HL-60/S4 treated with phorbol 12-myristate 13-acetate at 8.2 ng/mL for 4 days and 3 days (cell line): Measurements from ENCODE around the gene TFF3.

Experiments
- in situ Hi-C: fragments of 300-500 bp; cut with MboI; formaldehyde crosslinking; loops from 2 replicates; pipeline ENCODE4 v1.15.0; 2022; ENCODE audit warnings: low sequenced_read_pairs

Gene TFF3

GRCh38 chr21:42321845-42322244 is 6.6 kb upstream of the TFF3 start:
- in situ Hi-C loops, result no loop called here

- in situ Hi-C loops, result no loop called here
Observed at GRCh38 chr21:42321231-42321630, 6.0 kb upstream of the TFF3 start.

- in situ Hi-C loops, result no loop called here
Observed at GRCh38 chr21:42320791-42321190, 5.6 kb upstream of the TFF3 start.

- in situ Hi-C loops, result no loop called here
Observed at GRCh38 chr21:42319851-42320572, 4.8 kb upstream of the TFF3 start.

- in situ Hi-C loops, result no loop called here
Observed at GRCh38 chr21:42319376-42319775, 4.2 kb upstream of the TFF3 start.

- in situ Hi-C loops, result no loop called here
Observed at GRCh38 chr21:42317826-42318746, 2.9 kb upstream of the TFF3 start.

- in situ Hi-C loops, result no loop called here
Observed at GRCh38 chr21:42317341-42317741, 2.1 kb upstream of the TFF3 start.

- in situ Hi-C loops, result no loop called here
Observed at GRCh38 chr21:42316891-42317290, 1.7 kb upstream of the TFF3 start.

- in situ Hi-C loops, result no loop called here
Observed at GRCh38 chr21:42314616-42315295, 453 bp downstream of the TFF3 start.

GRCh38 chr21:42313501-42313969 is 1.7 kb downstream of the TFF3 start:
- in situ Hi-C loops, result no loop called here

- in situ Hi-C loops, result no loop called here
Observed at GRCh38 chr21:42312626-42313104, 2.5 kb downstream of the TFF3 start.

- in situ Hi-C loops, result no loop called here
Observed at GRCh38 chr21:42311816-42312625, 3.2 kb downstream of the TFF3 start.

- in situ Hi-C loops, result no loop called here
Observed at GRCh38 chr21:42311160-42311559, 4.0 kb downstream of the TFF3 start.

GRCh38 chr21:42310411-42311001 is 4.7 kb downstream of the TFF3 start:
- in situ Hi-C loops, result no loop called here

- in situ Hi-C loops, result no loop called here
Observed at GRCh38 chr21:42309753-42310213, 5.4 kb downstream of the TFF3 start.

- in situ Hi-C loops, result no loop called here
Observed at GRCh38 chr21:42308914-42309752, 6.1 kb downstream of the TFF3 start.

GRCh38 chr21:42308161-42308913 is 6.9 kb downstream of the TFF3 start:
- in situ Hi-C loops, result no loop called here

GRCh38 chr21:42307106-42307505 is 8.1 kb downstream of the TFF3 start:
- in situ Hi-C loops, result no loop called here
